ENCODE measurements around the gene E2F4.
A peak's percentile ranks its signal among the peaks of the same experiment; 100 is the strongest.

E2F4 gene

DNA sequence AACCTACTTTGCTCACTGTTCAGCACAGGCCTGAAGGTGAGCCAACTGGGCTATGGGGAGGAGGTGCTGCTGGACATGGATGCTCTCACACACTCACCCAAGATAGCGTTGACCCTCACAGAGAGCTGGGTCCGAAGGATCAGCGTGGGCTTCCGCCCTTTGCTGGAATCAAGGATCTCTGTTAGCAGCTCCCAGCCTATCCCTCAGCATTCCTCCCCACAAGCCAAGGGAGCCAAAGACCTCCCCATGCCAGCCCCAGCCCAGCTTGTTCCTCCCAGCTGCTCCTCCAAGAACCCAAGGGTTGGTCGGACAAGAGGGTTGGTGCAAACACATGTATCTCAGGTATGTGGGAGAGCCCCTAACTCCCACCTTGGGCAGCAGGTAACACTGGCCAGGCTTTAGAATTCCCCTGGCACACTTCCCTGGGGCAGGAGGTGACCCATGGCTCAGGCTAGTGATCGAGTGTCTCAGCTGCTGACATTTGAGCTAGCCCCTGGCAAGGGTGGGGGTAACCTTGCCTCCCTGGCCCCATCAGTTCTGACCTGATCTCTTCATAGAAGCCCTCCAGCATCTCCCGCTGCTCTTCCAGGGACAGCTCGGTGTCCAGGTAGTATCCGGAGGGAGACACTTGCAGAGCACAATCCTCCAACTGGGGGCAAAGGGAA is 47.0 kb downstream of the E2F4 start:
- no peak for DNase-seq

DNA sequence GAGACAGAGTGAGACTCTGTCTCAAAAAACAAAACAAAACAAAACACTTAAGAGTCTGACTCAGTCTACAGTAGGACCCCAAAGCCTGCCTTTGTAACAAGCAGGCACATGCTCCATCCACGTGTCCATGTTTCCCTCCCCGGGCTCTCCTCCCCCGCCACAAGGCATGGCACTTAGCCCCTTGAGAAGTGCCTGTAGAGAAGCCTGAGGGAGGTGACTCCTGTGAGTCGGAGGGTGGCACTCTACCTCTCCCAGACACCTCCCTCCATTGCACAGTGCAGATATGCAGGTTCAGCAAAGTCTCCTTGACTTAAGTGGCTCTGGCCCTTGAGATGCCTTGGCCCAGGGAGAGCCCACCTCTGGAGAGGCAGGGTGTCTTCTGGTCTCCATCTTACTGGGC is 48.6 kb downstream of the E2F4 start:
- DNase-seq, result no peak

DNA sequence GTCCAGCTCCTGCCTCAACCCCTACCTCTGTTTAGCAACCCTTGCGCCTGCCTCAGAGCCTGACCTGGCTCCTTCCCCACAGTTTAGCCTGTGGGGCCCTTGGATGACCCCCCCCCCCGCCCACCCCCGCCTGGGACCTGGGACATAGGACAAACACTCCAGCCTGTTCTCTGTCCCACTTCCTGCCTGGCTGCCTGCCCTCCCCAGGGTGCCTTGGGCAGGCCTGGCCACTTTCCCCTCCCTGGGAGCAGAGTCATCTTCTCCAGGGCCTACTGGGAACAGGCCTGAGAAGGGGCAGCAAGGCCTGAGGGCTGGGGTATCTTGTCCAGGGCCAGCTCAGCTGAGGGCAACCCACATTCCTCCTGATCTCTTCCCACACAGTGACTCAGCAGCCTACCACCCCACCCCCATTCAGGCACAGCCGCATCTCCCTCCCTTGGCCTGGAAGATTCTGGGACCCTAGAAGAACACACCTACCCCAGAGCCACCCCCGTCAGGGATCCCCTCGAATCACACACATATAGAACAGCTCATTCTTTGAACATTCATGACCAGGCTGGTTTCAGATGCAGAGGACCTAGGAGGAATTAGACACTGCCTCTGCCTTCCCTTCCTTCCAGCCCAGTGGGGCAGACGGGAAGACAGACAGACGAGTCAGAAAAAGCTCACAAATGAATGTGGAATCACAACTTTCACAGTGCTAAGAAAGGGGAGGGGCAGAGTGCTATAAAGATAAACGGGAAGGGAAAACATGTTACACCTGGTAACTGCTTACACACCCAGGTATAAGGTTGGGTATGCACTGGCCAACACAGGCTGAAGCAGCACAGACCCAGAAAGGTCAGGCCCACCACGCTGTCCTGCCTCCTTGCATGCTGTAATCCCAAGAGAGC is 49.3 kb downstream of the E2F4 start:
- no peak for DNase-seq

DNA sequence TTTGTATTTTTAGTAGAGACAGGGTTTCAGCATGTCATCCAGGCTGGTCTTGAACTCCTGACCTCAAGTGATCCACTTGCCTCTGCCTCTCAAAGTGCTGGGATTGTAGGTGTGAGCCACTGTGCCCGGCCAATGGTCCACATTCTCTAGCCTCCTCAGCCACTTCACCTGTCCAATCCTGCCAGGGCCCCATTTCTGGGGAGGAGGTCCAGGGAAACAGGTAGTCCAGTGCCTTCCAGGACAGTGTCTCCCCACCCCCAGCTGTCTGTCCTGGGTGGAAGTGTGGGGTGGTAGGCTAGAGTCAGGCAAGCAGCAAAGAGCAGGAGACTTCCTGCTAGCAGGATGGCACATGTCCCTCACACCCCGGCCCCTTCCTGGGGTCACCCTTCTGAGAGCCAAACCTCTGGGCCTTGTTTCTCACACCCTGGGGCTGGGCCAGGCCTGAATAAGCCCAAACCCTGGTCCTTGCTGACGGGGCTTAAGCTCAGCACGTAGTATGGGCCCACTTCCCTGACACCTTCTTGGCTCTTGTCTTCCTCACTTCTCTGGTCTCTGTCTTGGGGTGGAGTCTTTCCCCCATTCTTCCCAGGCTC is 50.3 kb downstream of the E2F4 start:
- DNase-seq, result no peak

GRCh38 chr16:67243481-67243880 is 51.5 kb downstream of the E2F4 start:
- DNase-seq, result no peak

DNA sequence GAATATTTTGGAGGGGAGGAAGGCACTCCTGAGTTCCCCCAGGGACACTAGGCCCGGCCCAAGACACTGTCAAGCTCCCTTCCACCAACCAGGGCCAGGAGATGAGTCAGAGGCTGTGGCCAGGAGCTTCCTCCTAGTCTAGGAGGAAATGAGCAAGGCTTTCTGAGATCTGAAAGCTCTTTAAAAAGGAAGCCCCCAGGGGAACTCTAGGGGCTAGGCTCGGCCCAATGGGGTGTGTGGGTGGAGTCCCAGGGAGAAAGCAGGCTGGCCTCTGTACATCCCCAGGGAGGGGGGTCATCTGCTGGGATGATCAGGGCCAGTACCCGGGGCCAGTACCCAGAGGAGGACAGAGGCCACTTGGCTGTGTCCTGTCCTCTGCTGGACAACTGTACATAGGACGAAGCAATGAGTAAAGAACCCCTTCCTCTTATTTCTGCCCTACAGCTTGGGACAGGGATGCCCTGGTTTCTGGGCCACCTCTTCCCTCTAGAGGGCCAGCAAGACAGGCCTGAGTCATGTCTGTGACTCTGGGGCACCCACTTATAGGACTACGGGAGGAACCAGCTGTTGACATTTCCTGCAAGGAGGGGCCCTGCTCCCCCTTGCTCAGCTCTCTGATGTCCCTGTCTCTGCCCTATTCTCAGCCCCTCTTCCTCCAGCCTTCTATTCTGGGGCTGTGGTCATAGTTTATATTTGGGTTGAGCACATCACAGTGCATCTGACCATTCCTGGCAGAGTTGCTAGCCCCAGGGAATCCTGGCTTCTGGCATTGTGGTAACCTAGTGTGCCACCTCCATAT is 52.6 kb downstream of the E2F4 start:
- DNase-seq, result peak; percentile 22

DNA sequence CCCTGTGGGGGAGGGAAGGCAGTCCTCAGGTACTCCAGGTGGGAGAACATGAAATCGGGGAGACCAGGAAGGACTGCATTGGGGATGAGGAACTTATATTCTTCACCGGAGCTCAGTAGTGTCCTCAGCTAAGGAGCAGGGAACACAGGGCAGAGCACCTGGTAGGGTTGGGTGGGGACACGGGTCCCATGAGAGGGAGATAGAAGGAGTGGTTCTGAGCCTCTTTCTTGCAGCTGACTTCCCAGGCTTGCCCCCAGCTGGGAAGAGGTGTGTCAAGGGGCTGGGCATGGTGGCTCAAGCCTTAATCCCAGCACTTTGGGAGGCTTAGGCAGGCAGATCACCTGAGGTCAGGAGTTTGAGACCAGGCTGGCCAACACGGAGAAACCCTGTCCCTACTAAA is 53.2 kb downstream of the E2F4 start:
- DNase-seq, result no peak

- no peak for DNase-seq
Observed at GRCh38 chr16:67245674-67246080, 53.7 kb downstream of the E2F4 start.

DNA sequence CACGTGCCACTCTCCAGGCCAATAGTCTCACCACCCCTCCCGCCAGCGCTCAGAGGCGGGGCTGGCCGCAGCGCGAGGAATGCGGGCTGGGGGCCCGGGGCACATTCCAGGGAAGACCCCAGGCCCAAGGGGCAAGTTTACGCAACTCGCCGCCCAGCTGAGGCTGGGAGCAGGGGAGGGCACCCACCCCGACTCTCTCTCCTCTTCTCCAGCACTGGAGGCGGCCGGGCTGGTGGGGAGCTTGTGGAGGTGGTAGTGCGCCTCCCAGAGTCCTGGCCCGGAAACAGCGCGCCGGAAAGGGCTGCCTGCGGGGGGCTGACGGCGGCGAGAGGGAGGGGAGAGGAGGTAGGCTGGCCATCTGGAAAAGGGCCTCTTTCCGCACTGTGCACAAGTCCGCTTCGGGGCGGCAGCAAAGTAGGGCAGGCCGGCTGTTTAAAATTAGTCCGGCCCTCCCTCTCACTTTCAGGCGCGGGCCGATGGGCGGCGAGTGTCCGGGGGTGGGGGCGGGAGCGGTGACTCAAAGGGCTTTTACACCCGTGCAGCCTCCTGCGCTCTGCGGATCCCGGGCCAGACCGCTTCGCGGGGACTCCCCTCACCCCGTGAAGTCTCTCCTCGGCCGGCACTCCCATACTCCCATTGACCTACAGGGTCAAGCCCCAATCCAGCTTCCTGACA is 54.3 kb downstream of the E2F4 start:
- peak; percentile 80 for DNase-seq

DNA sequence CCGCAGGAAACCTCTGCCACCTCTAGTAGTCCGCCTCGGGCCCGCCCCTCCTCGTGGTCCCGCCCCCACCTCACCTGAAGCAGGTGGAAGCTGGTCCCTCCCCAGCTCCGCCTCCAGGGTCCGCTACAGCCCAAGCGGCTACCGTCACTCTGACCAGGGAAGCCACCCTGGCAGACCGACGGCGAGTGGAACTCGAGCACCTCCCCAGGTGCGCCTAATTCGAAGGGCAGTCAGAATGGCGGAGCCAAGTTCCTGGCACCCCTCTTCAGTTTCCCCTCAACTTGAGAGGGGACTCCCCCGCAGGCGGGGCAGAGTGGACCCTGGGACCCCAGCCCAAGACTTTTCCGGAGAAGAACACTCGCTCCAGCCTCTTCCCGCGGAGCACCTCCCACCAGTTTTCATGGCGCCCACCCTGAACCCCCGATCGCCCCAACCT is 54.8 kb downstream of the E2F4 start:
- DNase-seq, result peak; percentile 85

- DNase-seq, result peak; percentile 94
Observed at GRCh38 chr16:67247192-67248072, 55.5 kb downstream of the E2F4 start, which contains the start of gene FHOD1. Gene FHOD1 (minus strand): TSS chr16:67247481. CDS start chr16:67247410, 71 bp downstream.

DNA sequence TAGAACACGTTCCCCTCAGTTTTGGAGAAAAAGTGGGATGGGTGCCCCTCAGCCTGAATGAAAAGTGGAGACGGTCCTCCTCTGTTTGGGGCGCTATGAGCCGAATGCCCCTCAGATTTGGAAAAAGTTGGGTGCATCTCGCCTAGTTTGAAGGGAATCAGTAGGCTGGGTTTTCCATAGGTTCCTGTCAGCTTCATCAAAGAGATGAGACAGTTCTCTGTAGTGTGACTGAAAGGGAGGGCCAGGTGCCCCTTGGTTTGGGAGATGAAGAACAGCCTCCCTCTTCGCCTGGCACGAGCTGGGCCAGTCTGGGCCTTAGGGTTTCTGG is 56.1 kb downstream of the E2F4 start:
- no peak for DNase-seq
